K562 (cell line): ENCODE data around the gene SLC22A1. TPM values are rescaled to one million over a fixed set of nuclear protein-coding genes. Genes with fewer than 3 reads are reported as not detected.

Source experiments
- ATAC-seq: fragments of 200-7000 bp; cut with Tn5 transposase; 3 replicates; pipeline ENCODE4 v1.9.1; 2020; ENCODE audit warnings: moderate library complexity
- BruUV-seq: library from RNA; stranded (reverse); fragments of 400-500 nt; replicated peaks from 2 replicates; lab custom pipeline; 2021; lab: Mats Ljungman, UMichigan
- CTCF ChIA-PET: fragments of 300-600 bp; formaldehyde crosslinking; extraction: SDS; loops from one replicate; lab custom pipeline; 2021; ENCODE audit warnings: low intra/inter-chr PET ratio; lab: Yijun Ruan, JAX
- POLR2A ChIA-PET: fragments of 300-600, 350-650 bp; sonication (Branson Sonifier 250); formaldehyde crosslinking; extraction: SDS; loops from one replicate; lab custom pipeline; 2021; ENCODE audit warnings: antibody characterized with exemption, inconsistent platforms; lab: Yijun Ruan, JAX
- DNase-seq, 4 experiments: peaks; one replicate each; pipeline versions ENCODE4 v3.0.0 to v3.0.0-alpha.2; 2011 to 2018; ENCODE audit warnings: low spot score in 3 of 4, mixed read lengths in 3 of 4; ENCODE audit errors: extremely low read depth in 1 of 4
- FAIRE-seq: peaks from 2 replicates; lab custom pipeline; 2011; peaks lifted over from hg19 to GRCh38; lab: Jason Lieb, UNC
- H2AFZ ChIP-seq: 2 replicates; pipeline ENCODE4 v1.6.0; 2011; ENCODE audit warnings: low read depth, low read length, control low read depth, inconsistent platforms
- H3K27ac ChIP-seq: fragments of 200-600 bp; 3 replicates; pipeline ENCODE4 v1.8.0; 2011; ENCODE audit warnings: low read depth, mild to moderate bottlenecking, control low read depth, inconsistent platforms, low read length, moderate library complexity, mixed read lengths; ENCODE audit errors: extremely low read depth
- H3K27me3 ChIP-seq, 2 experiments: fragments of 300-600 bp in 1 of 2; 2 replicates in 1 of 2; 3 replicates in 1 of 2; pipeline versions ENCODE4 v1.6.0 to v1.8.0; 2011; ENCODE audit warnings: inconsistent platforms in 2 of 2, low read length in 2 of 2, mild to moderate bottlenecking in 1 of 2, mixed read lengths in 1 of 2, moderate library complexity in 1 of 2; ENCODE audit not compliant: control insufficient read depth in 2 of 2, insufficient read depth in 2 of 2
- H3K36me3 ChIP-seq: fragments of 300-600 bp; 3 replicates; pipeline ENCODE4 v1.8.0; 2011; ENCODE audit warnings: mild to moderate bottlenecking, low read length, inconsistent platforms; ENCODE audit not compliant: control insufficient read depth, insufficient read depth
- H3K4me1 ChIP-seq, 2 experiments: fragments of 200-600 bp in 1 of 2; replicated peaks in 1 of 2; 2 replicates in 1 of 2; 3 replicates in 1 of 2; pipeline versions ENCODE4 v1.5.1 to v1.8.0; 2011; ENCODE audit warnings: inconsistent platforms in 2 of 2, low read length in 2 of 2, mild to moderate bottlenecking in 1 of 2, mixed read lengths in 1 of 2, moderate library complexity in 1 of 2; ENCODE audit not compliant: control insufficient read depth in 2 of 2, insufficient read depth in 2 of 2
- H3K4me2 ChIP-seq: 2 replicates; pipeline ENCODE4 v1.6.1; 2011; ENCODE audit warnings: low read length, control low read depth, inconsistent platforms, mixed read lengths; ENCODE audit not compliant: insufficient read depth
- H3K4me3 ChIP-seq: fragments of 200-600 bp; sonication (generic), shearing (Covaris generic); 2 replicates; pipeline ENCODE4 v1.5.1; 2016; ENCODE audit warnings: control low read depth, inconsistent platforms
- H3K79me2 ChIP-seq: fragments of 200-600 bp; 3 replicates; pipeline ENCODE4 v1.8.0; 2011; ENCODE audit warnings: low read length, inconsistent platforms; ENCODE audit not compliant: control insufficient read depth, insufficient read depth
- H3K9ac ChIP-seq, 2 experiments: 2 replicates each; pipeline versions ENCODE4 v1.6.0 to v1.6.1; 2011; ENCODE audit warnings: low read depth in 2 of 2, low read length in 2 of 2, control low read depth in 1 of 2, inconsistent platforms in 1 of 2, mild to moderate bottlenecking in 1 of 2, mixed read lengths in 1 of 2; ENCODE audit not compliant: insufficient read depth in 1 of 2
- H3K9me1 ChIP-seq: one replicate; pipeline ENCODE4 v1.6.0; 2011; ENCODE audit warnings: inconsistent platforms, mild to moderate bottlenecking, low read length, moderate library complexity; ENCODE audit not compliant: control insufficient read depth, insufficient read depth
- H3K9me3 ChIP-seq: replicated peaks from 2 replicates; pipeline ENCODE4 v1.5.1; 2011; ENCODE audit warnings: low read depth, low read length, inconsistent platforms; ENCODE audit not compliant: control insufficient read depth, insufficient read depth
- H4K20me1 ChIP-seq: replicated peaks from 2 replicates; pipeline ENCODE4 v1.6.1; 2011; ENCODE audit warnings: low read length, inconsistent platforms, mixed read lengths; ENCODE audit not compliant: control insufficient read depth, insufficient read depth
- CHD2 ChIP-seq: IDR thresholded peaks from 2 replicates; pipeline ENCODE4 v1.6.1; 2011; ENCODE audit warnings: low read depth, low read length
- NFATC3 ChIP-seq: fragments of 450-650 bp; IDR thresholded peaks from 2 replicates; pipeline ENCODE4 v1.6.1; 2017; ENCODE audit warnings: mild to moderate bottlenecking
- PHF8 ChIP-seq: fragments of 200-600 bp; sonication (generic); IDR thresholded peaks from 2 replicates; pipeline ENCODE4 v1.6.1; 2012; ENCODE audit warnings: mixed run types, mild to moderate bottlenecking, inconsistent platforms, low read length, moderate library complexity, borderline replicate concordance
- ZNF217 ChIP-seq: sonication (generic); formaldehyde crosslinking; IDR thresholded peaks from 2 replicates; pipeline ENCODE4 v1.8.0; 2022; ENCODE audit warnings: mild to moderate bottlenecking, missing genetic modification reagents
- ZNF274 ChIP-seq: IDR thresholded peaks from 2 replicates; pipeline ENCODE4 v1.6.1; 2011; ENCODE audit warnings: low read depth, mild to moderate bottlenecking, low read length, moderate library complexity, borderline replicate concordance
- WGBS: fragments of 100-300 bp; shearing (Covaris generic); methylation state at CpG from one replicate; pipeline ENCODE4 v1.1.6; 2016; ENCODE audit warnings: low coverage, mixed read lengths; ENCODE audit not compliant: insufficient coverage; ENCODE audit errors: missing lambda C conversion rate; 5-methylcytosine and 5-hydroxymethylcytosine counted together
- in situ Hi-C: fragments of 300-500 bp; cut with MboI; formaldehyde crosslinking; loops from 4 replicates; pipeline ENCODE4 v1.15.0; 2018; ENCODE audit warnings: inconsistent platforms, mixed read lengths
- intact Hi-C: fragments of 100-400 bp; cut with micrococcal nuclease; formaldehyde crosslinking; loops from 2 replicates; pipeline ENCODE4 v1.14.2; 2022
- polyA plus RNA-seq, 8 experiments: library from polyadenylated mRNA; depleted of rRNA in 4 of 8; stranded (reverse) in 5 of 8; unstranded in 3 of 8; fragments of >200 nt; fragmentation: Nextera tagmentation in 2 of 8; fragmentation: Illumina TruSeq in 1 of 8; extraction: Ambion mirVana in 2 of 8; extraction: Trizol in 1 of 8; gene quantifications; 2 replicates each; pipeline versions ENCODE4 v1.2.1 to v1.2.3, GENCODE V29; 2011 to 2014; ENCODE audit warnings: inconsistent platforms in 1 of 8, missing spikeins in 1 of 8
- total RNA-seq, 7 experiments: library from RNA; depleted of rRNA in 6 of 7; stranded (reverse); fragments of >200 nt in 6 of 7; fragmentation: Illumina TruSeq in 2 of 7; extraction: Trizol in 2 of 7; gene quantifications; 2 replicates each; pipeline versions ENCODE4 v1.2.1 to v1.2.3, GENCODE V29; 2011 to 2021; ENCODE audit warnings: low replicate concordance in 1 of 7
- TF ChIP-seq, protein P1 (sequence below): sonication (generic); formaldehyde crosslinking; IDR thresholded peaks from 2 replicates; pipeline ENCODE4 v1.8.1; 2023; ENCODE audit warnings: mild to moderate bottlenecking, missing genetic modification reagents
- TF ChIP-seq, protein P2 (sequence below): sonication (generic); formaldehyde crosslinking; IDR thresholded peaks from 2 replicates; pipeline ENCODE4 v1.8.1; 2023; ENCODE audit warnings: mild to moderate bottlenecking, missing genetic modification reagents, moderate library complexity
- TF ChIP-seq, protein P3 (sequence below), 2 experiments: fragments of 450-650 bp in 1 of 2; sonication (generic) in 1 of 2; formaldehyde crosslinking in 1 of 2; IDR thresholded peaks; 2 replicates each; pipeline versions ENCODE4 v1.7.1 to v1.9.0; 2016 to 2022; ENCODE audit warnings: inconsistent platforms in 1 of 2, mild to moderate bottlenecking in 1 of 2, missing genetic modification reagents in 1 of 2

Gene SLC22A1
- total and polyA plus RNA-seq, 9 of the 15 experiments (the other 6 are each of a cell fraction or from before 2014, with no cell fraction given) = 0.11 to 0.60 (median 0.26) TPM; not detected in 4

DNA sequence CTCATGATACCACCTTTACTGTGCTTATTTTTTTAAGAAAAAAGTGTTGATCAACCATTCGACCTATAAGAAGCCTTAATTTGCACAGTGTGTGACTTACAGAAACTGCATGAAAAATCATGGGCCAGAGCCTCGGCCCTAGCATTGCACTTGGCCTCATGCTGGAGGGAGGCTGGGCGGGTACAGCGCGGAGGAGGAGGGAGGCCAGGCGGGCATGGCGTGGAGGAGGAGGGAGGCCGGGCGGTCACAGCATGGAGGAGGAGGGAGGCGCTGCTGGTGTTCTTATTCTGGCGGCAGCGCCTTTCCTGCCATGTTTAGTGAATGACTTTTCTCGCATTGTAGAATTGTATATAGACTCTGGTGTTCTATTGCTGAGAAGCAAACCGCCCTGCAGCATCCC lies 15.6 kb upstream of the SLC22A1 start (continued):
- TF ChIP-seq, protein P1, sequence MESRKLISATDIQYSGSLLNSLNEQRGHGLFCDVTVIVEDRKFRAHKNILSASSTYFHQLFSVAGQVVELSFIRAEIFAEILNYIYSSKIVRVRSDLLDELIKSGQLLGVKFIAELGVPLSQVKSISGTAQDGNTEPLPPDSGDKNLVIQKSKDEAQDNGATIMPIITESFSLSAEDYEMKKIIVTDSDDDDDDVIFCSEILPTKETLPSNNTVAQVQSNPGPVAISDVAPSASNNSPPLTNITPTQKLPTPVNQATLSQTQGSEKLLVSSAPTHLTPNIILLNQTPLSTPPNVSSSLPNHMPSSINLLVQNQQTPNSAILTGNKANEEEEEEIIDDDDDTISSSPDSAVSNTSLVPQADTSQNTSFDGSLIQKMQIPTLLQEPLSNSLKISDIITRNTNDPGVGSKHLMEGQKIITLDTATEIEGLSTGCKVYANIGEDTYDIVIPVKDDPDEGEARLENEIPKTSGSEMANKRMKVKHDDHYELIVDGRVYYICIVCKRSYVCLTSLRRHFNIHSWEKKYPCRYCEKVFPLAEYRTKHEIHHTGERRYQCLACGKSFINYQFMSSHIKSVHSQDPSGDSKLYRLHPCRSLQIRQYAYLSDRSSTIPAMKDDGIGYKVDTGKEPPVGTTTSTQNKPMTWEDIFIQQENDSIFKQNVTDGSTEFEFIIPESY (CRISPR knock-in tag) = no peak
- TF ChIP-seq, protein P2, sequence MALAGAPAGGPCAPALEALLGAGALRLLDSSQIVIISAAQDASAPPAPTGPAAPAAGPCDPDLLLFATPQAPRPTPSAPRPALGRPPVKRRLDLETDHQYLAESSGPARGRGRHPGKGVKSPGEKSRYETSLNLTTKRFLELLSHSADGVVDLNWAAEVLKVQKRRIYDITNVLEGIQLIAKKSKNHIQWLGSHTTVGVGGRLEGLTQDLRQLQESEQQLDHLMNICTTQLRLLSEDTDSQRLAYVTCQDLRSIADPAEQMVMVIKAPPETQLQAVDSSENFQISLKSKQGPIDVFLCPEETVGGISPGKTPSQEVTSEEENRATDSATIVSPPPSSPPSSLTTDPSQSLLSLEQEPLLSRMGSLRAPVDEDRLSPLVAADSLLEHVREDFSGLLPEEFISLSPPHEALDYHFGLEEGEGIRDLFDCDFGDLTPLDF (CRISPR knock-in tag) = no peak
- TF ChIP-seq PHF8 (no peak), ZNF274 (no peak), ZNF217 (CRISPR knock-in tag) (no peak), CHD2 (no peak)
- TF ChIP-seq, all 486 proteins: peak for 0

DNA sequence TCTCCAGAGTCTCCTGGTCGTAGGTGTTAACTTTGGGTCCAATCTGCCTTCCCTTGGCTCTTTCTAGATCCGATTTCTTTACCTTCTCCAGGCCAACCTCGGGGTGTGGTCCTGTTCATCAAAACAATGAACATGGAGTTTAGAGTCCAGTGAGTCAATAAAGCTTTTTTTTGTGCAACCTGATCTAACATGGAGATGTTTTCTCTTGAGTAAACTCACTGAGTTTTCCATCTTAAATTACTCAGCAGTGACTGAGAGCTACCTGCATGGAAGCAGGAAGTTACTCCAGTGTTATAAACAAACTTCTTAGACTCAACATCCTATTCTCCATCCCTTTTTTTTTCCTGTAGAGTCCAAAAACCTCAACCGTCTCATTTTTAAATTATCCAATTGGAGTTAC lies 14.9 kb upstream of the SLC22A1 start:
- H3K4me1 ChIP-seq = peaks cover 13 to 18% of the 10 kb centered on the region in 2 experiments
- peaks cover 19% of the 10 kb centered on the region for H4K20me1 ChIP-seq
- ChIA-PET CTCF (no interaction called here), POLR2A (interaction anchor here (0.8 kb wide), 1 partner anchor 41 kb away, joined by 3 read pairs; no protein-coding TSS in a partner anchor)
- H3K4me3 ChIP-seq = no peak overlapping the region
- peaks cover 10% of the 10 kb centered on the region; the same call in 2 of the 3 replicates for H3K79me2 ChIP-seq
- in situ Hi-C loops (no loop called here), intact Hi-C loops (no loop called here)
- BruUV-seq = no TSS peak
- H2AFZ ChIP-seq = no peak overlapping the region
- DNase-seq (no peak), FAIRE-seq (no peak), ATAC-seq (no peak)
- no peaks in the 10 kb centered on the region; a peak in 1 of 5 replicates for H3K27me3 ChIP-seq
- TF ChIP-seq, protein P3, sequence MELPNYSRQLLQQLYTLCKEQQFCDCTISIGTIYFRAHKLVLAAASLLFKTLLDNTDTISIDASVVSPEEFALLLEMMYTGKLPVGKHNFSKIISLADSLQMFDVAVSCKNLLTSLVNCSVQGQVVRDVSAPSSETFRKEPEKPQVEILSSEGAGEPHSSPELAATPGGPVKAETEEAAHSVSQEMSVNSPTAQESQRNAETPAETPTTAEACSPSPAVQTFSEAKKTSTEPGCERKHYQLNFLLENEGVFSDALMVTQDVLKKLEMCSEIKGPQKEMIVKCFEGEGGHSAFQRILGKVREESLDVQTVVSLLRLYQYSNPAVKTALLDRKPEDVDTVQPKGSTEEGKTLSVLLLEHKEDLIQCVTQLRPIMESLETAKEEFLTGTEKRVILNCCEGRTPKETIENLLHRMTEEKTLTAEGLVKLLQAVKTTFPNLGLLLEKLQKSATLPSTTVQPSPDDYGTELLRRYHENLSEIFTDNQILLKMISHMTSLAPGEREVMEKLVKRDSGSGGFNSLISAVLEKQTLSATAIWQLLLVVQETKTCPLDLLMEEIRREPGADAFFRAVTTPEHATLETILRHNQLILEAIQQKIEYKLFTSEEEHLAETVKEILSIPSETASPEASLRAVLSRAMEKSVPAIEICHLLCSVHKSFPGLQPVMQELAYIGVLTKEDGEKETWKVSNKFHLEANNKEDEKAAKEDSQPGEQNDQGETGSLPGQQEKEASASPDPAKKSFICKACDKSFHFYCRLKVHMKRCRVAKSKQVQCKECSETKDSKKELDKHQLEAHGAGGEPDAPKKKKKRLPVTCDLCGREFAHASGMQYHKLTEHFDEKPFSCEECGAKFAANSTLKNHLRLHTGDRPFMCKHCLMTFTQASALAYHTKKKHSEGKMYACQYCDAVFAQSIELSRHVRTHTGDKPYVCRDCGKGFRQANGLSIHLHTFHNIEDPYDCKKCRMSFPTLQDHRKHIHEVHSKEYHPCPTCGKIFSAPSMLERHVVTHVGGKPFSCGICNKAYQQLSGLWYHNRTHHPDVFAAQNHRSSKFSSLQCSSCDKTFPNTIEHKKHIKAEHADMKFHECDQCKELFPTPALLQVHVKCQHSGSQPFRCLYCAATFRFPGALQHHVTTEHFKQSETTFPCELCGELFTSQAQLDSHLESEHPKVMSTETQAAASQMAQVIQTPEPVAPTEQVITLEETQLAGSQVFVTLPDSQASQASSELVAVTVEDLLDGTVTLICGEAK (IDR thresholded peaks at IDR 0.05) = 0 out of 2 replicates have a peak, but pooled peaks have one; percentile 25
- TF ChIP-seq, protein P3 (CRISPR knock-in tag; IDR thresholded peaks at IDR 0.05) = no peak
- TF ChIP-seq NFATC3 = no peak
- H3K27ac ChIP-seq = no peak overlapping the region
- peaks cover 58% of the 10 kb centered on the region for H3K36me3 ChIP-seq
- peaks cover 8% of the 10 kb centered on the region for H3K9me1 ChIP-seq
- WGBS = 95% methylated on average over 4 of the region's 4 CpGs
- H3K9me3 ChIP-seq = no peaks in the 10 kb centered on the region
- no peak overlapping the region for H3K9ac ChIP-seq
- no peak overlapping the region for H3K4me2 ChIP-seq
